HG03135 (cell line): ENCODE results near the gene DEDD2.

Experiments
- ATAC-seq: cut with Tn5 transposase; IDR thresholded peaks from one replicate; pipeline ENCODE4 v1.9.1; 2021; ENCODE audit warnings: mild to moderate bottlenecking, moderate library complexity; ENCODE audit not compliant: unreplicated experiment

DEDD2 gene

GRCh38 chr19:42151782-42152684, 65.4 kb downstream of the DEDD2 start:
- ATAC-seq: no peak

- ATAC-seq: no peak
Observed at GRCh38 chr19:42150911-42151361, 66.5 kb downstream of the DEDD2 start.

- no peak for ATAC-seq
Observed at GRCh38 chr19:42150364-42150763, 67.1 kb downstream of the DEDD2 start.

GRCh38 chr19:42149447-42150202, 67.9 kb downstream of the DEDD2 start:
- no peak for ATAC-seq
